OCI-LY1 (cell line): ENCODE results near the gene RAPGEF5.

ENCODE experiments used
- H2AFZ ChIP-seq: fragments of 200-600 bp; sonication (generic), shearing (Covaris generic); 2 replicates; pipeline ENCODE4 v1.6.0; 2014; ENCODE audit warnings: antibody characterized with exemption, mild to moderate bottlenecking, low read length
- H3F3A ChIP-seq: fragments of 200-600 bp; sonication (generic), shearing (Covaris generic); 2 replicates; pipeline ENCODE4 v1.6.0; 2014; ENCODE audit warnings: mild to moderate bottlenecking, antibody characterized with exemption, low read length, moderate library complexity; ENCODE audit not compliant: insufficient read depth
- H3K27ac ChIP-seq: fragments of 200-600 bp; sonication (generic); 2 replicates; pipeline ENCODE4 v1.5.1; 2014; ENCODE audit warnings: low read length, mixed run types, mild to moderate bottlenecking, low read depth; ENCODE audit not compliant: poor library complexity, severe bottlenecking
- H3K27me3 ChIP-seq: fragments of 200-600 bp; sonication (generic); 2 replicates; pipeline ENCODE4 v1.6.0; 2014; ENCODE audit warnings: antibody characterized with exemption, mild to moderate bottlenecking, low read length, moderate library complexity; ENCODE audit not compliant: insufficient read depth
- H3K36me3 ChIP-seq: fragments of 200-600 bp; sonication (generic); 2 replicates; pipeline ENCODE4 v1.6.1; 2014; ENCODE audit warnings: mild to moderate bottlenecking, antibody characterized with exemption, low read length, moderate library complexity, mixed read lengths; ENCODE audit not compliant: insufficient read depth
- H3K4me1 ChIP-seq: fragments of 200-600 bp; sonication (generic); 2 replicates; pipeline ENCODE4 v1.5.1; 2014; ENCODE audit warnings: mild to moderate bottlenecking, low read length, moderate library complexity; ENCODE audit not compliant: insufficient read depth, severe bottlenecking
- H3K4me2 ChIP-seq: fragments of 200-600 bp; sonication (generic), shearing (Covaris generic); 2 replicates; pipeline ENCODE4 v1.6.1; 2014; ENCODE audit warnings: low read length
- H3K4me3 ChIP-seq: fragments of 200-600 bp; sonication (generic); 2 replicates; pipeline ENCODE4 v1.5.1; 2014; ENCODE audit warnings: low read length, low read depth, mild to moderate bottlenecking, mixed read lengths; ENCODE audit not compliant: poor library complexity, severe bottlenecking
- H3K79me2 ChIP-seq: fragments of 200-600 bp; shearing (Covaris generic); 2 replicates; pipeline ENCODE4 v1.6.1; 2016; ENCODE audit warnings: mixed run types, low read length, mixed read lengths; ENCODE audit not compliant: insufficient read depth
- H3K9ac ChIP-seq: fragments of 200-600 bp; sonication (generic), shearing (Covaris generic); 2 replicates; pipeline ENCODE4 v1.6.1; 2014; ENCODE audit warnings: mild to moderate bottlenecking, low read length, mixed read lengths
- H3K9me2 ChIP-seq: fragments of 200-600 bp; sonication (generic), shearing (Covaris generic); 2 replicates; pipeline ENCODE4 v1.6.1; 2014; ENCODE audit warnings: low read depth, mild to moderate bottlenecking, low read length, mixed read lengths
- H3K9me3 ChIP-seq: fragments of 200-600 bp; shearing (Covaris generic); 2 replicates; pipeline ENCODE4 v1.6.1; 2014; ENCODE audit warnings: low read length, mixed read lengths
- H4K20me1 ChIP-seq: fragments of 200-600 bp; sonication (generic), shearing (Covaris generic); 2 replicates; pipeline ENCODE4 v1.6.0; 2016; ENCODE audit warnings: mild to moderate bottlenecking, low read length; ENCODE audit not compliant: insufficient read depth
- CTCF ChIP-seq: fragments of 200-600 bp; sonication (generic), shearing (Covaris generic); IDR thresholded peaks from 2 replicates; pipeline ENCODE4 v1.5.1; 2017; ENCODE audit warnings: mild to moderate bottlenecking, antibody characterized with exemption, low read length, moderate library complexity, mixed read lengths
- EZH2 ChIP-seq: fragments of 200-600 bp; sonication (generic), shearing (Covaris generic); IDR thresholded peaks from 2 replicates; pipeline ENCODE4 v1.8.0; 2017; ENCODE audit warnings: borderline replicate concordance, mixed run types, mild to moderate bottlenecking, antibody characterized with exemption, low read length, moderate library complexity, mixed read lengths

Gene RAPGEF5

DNA sequence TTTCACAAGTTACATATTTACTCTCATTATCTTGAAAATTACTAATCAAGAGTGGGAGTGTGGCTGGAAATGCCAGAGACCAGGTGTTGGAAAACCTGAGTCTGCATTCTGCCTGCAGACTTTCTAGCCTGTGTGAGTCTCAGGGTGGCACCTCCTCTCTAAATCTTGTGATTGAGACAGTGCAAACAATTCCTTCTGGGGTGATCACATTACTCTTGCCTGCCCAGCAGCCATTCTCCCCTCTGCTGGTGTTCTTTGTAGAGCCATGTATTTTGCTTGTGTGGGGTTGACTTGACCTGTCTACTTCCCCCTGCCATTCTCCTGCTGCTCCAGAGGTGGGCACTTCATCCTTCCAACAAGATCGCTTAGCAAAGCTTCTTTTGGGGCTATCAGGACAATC is 101.1 kb downstream of the RAPGEF5 start:
- H3K4me1 ChIP-seq, result no peaks in the 10 kb centered on the region
- H3K4me3 ChIP-seq, result no peak overlapping the region
- no peak overlapping the region for H3K4me2 ChIP-seq
- H3K27ac ChIP-seq, result no peak overlapping the region
- H3K9ac ChIP-seq, result no peak overlapping the region
- H3K9me2 ChIP-seq, result no peaks in the 10 kb centered on the region
- H3K79me2 ChIP-seq, result no peaks in the 10 kb centered on the region
- H3F3A ChIP-seq, result no peaks in the 10 kb centered on the region
- H3K36me3 ChIP-seq, result peaks cover 29% of the 10 kb centered on the region
- H3K27me3 ChIP-seq, result no peaks in the 10 kb centered on the region
- no peak overlapping the region for H2AFZ ChIP-seq
- no peaks in the 10 kb centered on the region for H4K20me1 ChIP-seq
- no peaks in the 10 kb centered on the region for H3K9me3 ChIP-seq
- no peak for TF ChIP-seq EZH2
- no peak for TF ChIP-seq CTCF

DNA sequence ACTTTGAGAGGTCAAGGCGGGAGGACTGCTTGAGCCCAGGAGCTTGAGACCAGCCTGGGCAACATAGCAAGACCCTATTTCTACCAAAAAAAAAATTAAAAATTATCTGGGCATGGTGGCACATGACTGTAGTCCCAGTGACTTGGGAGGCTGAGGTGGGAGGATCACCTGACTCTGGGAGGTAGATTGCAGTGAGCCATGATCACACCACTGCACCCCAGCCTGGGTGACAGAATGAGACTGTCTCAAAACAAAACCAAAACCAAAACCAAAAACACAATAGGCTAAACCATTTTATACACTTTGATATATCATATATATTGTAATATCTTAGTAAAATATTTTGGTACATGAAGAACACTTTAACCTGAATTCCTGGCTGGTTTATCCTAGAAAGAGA is 101.6 kb downstream of the RAPGEF5 start:
- Histone ChIP-seq H3K9me2 (no peaks in the 10 kb centered on the region), H3K4me3 (no peak overlapping the region), H3F3A (no peaks in the 10 kb centered on the region), H3K4me1 (no peaks in the 10 kb centered on the region), H3K4me2 (no peak overlapping the region), H3K79me2 (no peaks in the 10 kb centered on the region), H3K27me3 (no peaks in the 10 kb centered on the region), H2AFZ (no peak overlapping the region), H3K9me3 (no peaks in the 10 kb centered on the region), H3K9ac (no peak overlapping the region), H4K20me1 (no peaks in the 10 kb centered on the region), H3K36me3 (peaks cover 29% of the 10 kb centered on the region), H3K27ac (no peak overlapping the region)
- no peak for TF ChIP-seq CTCF
- no peak for TF ChIP-seq EZH2

DNA sequence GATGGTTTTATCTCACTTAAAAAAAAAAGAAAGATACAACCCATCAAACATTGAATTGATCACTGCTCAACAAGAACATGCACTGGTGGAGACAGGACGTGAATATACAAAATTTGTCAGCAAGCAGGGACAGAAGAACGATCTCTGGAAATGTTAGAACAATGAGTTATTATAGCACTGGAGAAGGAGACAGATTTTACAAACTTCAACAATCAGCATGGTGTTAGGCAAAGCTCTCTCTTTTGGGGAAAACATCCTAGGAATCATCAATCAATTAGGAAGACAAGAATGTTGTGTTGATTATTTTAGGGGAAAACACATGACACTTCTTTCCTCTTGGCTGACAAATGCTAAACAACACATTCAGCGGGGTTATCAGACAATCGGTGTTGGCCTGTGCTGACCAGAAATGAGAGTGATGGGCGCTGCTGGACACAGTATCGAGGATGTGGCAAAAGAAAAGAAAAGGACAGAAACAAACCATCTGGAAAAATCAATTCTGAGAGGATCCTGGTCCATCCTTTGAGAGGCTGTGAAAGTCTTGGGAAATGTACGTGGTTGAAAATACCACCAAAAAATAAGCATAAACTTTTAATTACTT is 103.9 kb downstream of the RAPGEF5 start:
- peaks cover 20% of the 10 kb centered on the region for H3K36me3 ChIP-seq
- H3K4me3 ChIP-seq, result no peak overlapping the region
- no peaks in the 10 kb centered on the region for H3K27me3 ChIP-seq
- no peaks in the 10 kb centered on the region for H3F3A ChIP-seq
- TF ChIP-seq EZH2, result no peak
- no peak for TF ChIP-seq CTCF
- no peaks in the 10 kb centered on the region for H3K9me3 ChIP-seq
- H3K4me2 ChIP-seq, result no peak overlapping the region
- no peaks in the 10 kb centered on the region for H3K9me2 ChIP-seq
- H2AFZ ChIP-seq, result no peak overlapping the region
- no peaks in the 10 kb centered on the region for H3K79me2 ChIP-seq
- H3K27ac ChIP-seq, result no peak overlapping the region
- H3K4me1 ChIP-seq, result no peaks in the 10 kb centered on the region
- no peaks in the 10 kb centered on the region for H4K20me1 ChIP-seq
- no peak overlapping the region for H3K9ac ChIP-seq
